SK-N-SH (cell line): ENCODE results near the gene RADIL. TPM values are rescaled to one million over a fixed set of nuclear protein-coding genes. Genes with fewer than 3 reads are reported as not detected.

Experiments
- CTCF ChIA-PET: fragments of 300-600, 350-600 bp; formaldehyde crosslinking; extraction: SDS; loops from one replicate; lab custom pipeline; 2021; lab: Yijun Ruan, JAX
- POLR2A ChIA-PET: fragments of 350-600 bp; sonication (Branson Sonifier 250); formaldehyde crosslinking; extraction: SDS; loops from one replicate; lab custom pipeline; 2020; ENCODE audit warnings: antibody characterized with exemption, inconsistent platforms; lab: Yijun Ruan, JAX
- DNase-seq: peaks from one replicate; pipeline ENCODE4 v3.0.0; 2012
- H2AFZ ChIP-seq: fragments of 200-600 bp; sonication (generic); 2 replicates; pipeline ENCODE4 v1.8.1; 2016; ENCODE audit warnings: antibody characterized with exemption, mild to moderate bottlenecking, low read depth
- H3F3A ChIP-seq: fragments of 200-600 bp; sonication (generic); replicated peaks from 2 replicates; pipeline ENCODE3; 2016; ENCODE audit warnings: antibody characterized with exemption, mild to moderate bottlenecking; ENCODE audit not compliant: insufficient read depth
- H3K27ac ChIP-seq, 2 experiments: fragments of 200-500 bp in 1 of 2; fragments of 200-600 bp in 1 of 2; sonication (Bioruptor generic) in 1 of 2; sonication (generic), shearing (Covaris generic) in 1 of 2; 2 replicates each; pipeline versions ENCODE4 v1.5.1 to v1.6.1; 2014 to 2016; ENCODE audit warnings: low read depth in 2 of 2, inconsistent platforms in 1 of 2, low read length in 1 of 2, mild to moderate bottlenecking in 1 of 2, mixed read lengths in 1 of 2
- H3K27me3 ChIP-seq: fragments of 200-600 bp; sonication (generic), shearing (Covaris generic); 2 replicates; pipeline ENCODE4 v1.6.1; 2016; ENCODE audit warnings: mixed run types; ENCODE audit not compliant: insufficient read depth
- H3K36me3 ChIP-seq, 2 experiments: fragments of 200-500 bp in 1 of 2; fragments of 200-600 bp in 1 of 2; sonication (Bioruptor generic) in 1 of 2; sonication (generic) in 1 of 2; replicated peaks in 1 of 2; 2 replicates each; pipeline versions ENCODE3 to v1.5.1; 2014 to 2016; ENCODE audit warnings: low read length in 1 of 2, mild to moderate bottlenecking in 1 of 2; ENCODE audit not compliant: insufficient read depth in 2 of 2, control insufficient read depth in 1 of 2
- H3K4me1 ChIP-seq, 2 experiments: fragments of 200-500 bp in 1 of 2; fragments of 200-600 bp in 1 of 2; sonication (Bioruptor generic) in 1 of 2; sonication (generic), shearing (Covaris generic) in 1 of 2; 2 replicates each; pipeline versions ENCODE4 v1.5.1 to v1.6.1; 2014 to 2016; ENCODE audit warnings: low read depth in 1 of 2, low read length in 1 of 2, mixed run types in 1 of 2; ENCODE audit not compliant: insufficient read depth in 2 of 2, control insufficient read depth in 1 of 2
- H3K4me2 ChIP-seq: fragments of 200-600 bp; sonication (generic), shearing (Covaris generic); 2 replicates; pipeline ENCODE4 v1.6.1; 2017; ENCODE audit warnings: mixed run types
- H3K4me3 ChIP-seq, 2 experiments: fragments of 200-500 bp in 1 of 2; fragments of 200-600 bp in 1 of 2; sonication (Bioruptor generic) in 1 of 2; sonication (generic), shearing (Covaris generic) in 1 of 2; 2 replicates each; pipeline versions ENCODE4 v1.5.1 to v1.8.1; 2014 to 2016; ENCODE audit warnings: low read depth in 2 of 2, inconsistent platforms in 1 of 2, low read length in 1 of 2, mild to moderate bottlenecking in 1 of 2, mixed read lengths in 1 of 2, moderate library complexity in 1 of 2
- H3K79me2 ChIP-seq: fragments of 200-600 bp; sonication (generic); 2 replicates; pipeline ENCODE4 v1.8.1; 2017; ENCODE audit warnings: mild to moderate bottlenecking; ENCODE audit not compliant: insufficient read depth
- H3K9ac ChIP-seq: fragments of 200-600 bp; sonication (generic); 2 replicates; pipeline ENCODE4 v1.6.1; 2017; ENCODE audit warnings: mixed run types
- H3K9me2 ChIP-seq: fragments of 200-600 bp; sonication (generic); 2 replicates; pipeline ENCODE4 v1.6.1; 2017; ENCODE audit warnings: mixed run types
- H3K9me3 ChIP-seq: fragments of 200-600 bp; sonication (generic); 2 replicates; pipeline ENCODE4 v1.6.1; 2017; ENCODE audit warnings: mixed run types, mild to moderate bottlenecking, moderate library complexity
- H4K20me1 ChIP-seq: fragments of 200-600 bp; sonication (generic); 2 replicates; pipeline ENCODE4 v1.6.1; 2017; ENCODE audit warnings: mild to moderate bottlenecking, mixed run types; ENCODE audit not compliant: insufficient read depth
- CHD2 ChIP-seq: fragments of 150-350 bp; IDR thresholded peaks from 2 replicates; pipeline ENCODE4 v1.6.1; 2018; ENCODE audit warnings: low read length; ENCODE audit not compliant: partially characterized antibody
- ELF1 ChIP-seq: IDR thresholded peaks from 2 replicates; pipeline ENCODE4 v1.4.0; 2012
- EZH2phosphoT487 ChIP-seq: fragments of 200-600 bp; sonication (generic); IDR thresholded peaks from 2 replicates; pipeline ENCODE4 v1.6.1; 2017; ENCODE audit warnings: low read depth, mixed run types, mild to moderate bottlenecking, antibody characterized with exemption, moderate library complexity, borderline replicate concordance
- FOSL2 ChIP-seq: IDR thresholded peaks from 2 replicates; pipeline ENCODE4 v1.4.0; 2012; ENCODE audit warnings: low read depth, mild to moderate bottlenecking, moderate library complexity, borderline replicate concordance
- FOXM1 ChIP-seq: IDR thresholded peaks from 2 replicates; pipeline ENCODE4 v1.4.0; 2012; ENCODE audit warnings: low read depth, mild to moderate bottlenecking
- GABPA ChIP-seq: IDR thresholded peaks from 2 replicates; pipeline ENCODE4 v1.4.0; 2012; ENCODE audit warnings: low read depth, mild to moderate bottlenecking
- NRF1 ChIP-seq: IDR thresholded peaks from 2 replicates; pipeline ENCODE4 v1.6.1; 2012; ENCODE audit warnings: low read depth, mild to moderate bottlenecking, low read length
- POLR2AphosphoS5 ChIP-seq: IDR thresholded peaks from 2 replicates; pipeline ENCODE4 v1.6.1; 2012; ENCODE audit warnings: low read depth, low read length
- RAD21 ChIP-seq: IDR thresholded peaks from 2 replicates; pipeline ENCODE4 v1.6.1; 2012; ENCODE audit warnings: mild to moderate bottlenecking, low read length
- RFX5 ChIP-seq: IDR thresholded peaks from 2 replicates; pipeline ENCODE4 v1.6.1; 2012; ENCODE audit warnings: mild to moderate bottlenecking, improper control_type of control experiment, low read length
- RXRA ChIP-seq: IDR thresholded peaks from 2 replicates; pipeline ENCODE4 v1.4.0; 2012; ENCODE audit warnings: low read depth, mild to moderate bottlenecking, borderline replicate concordance
- SMC3 ChIP-seq: IDR thresholded peaks from 2 replicates; pipeline ENCODE4 v1.6.1; 2012; ENCODE audit warnings: low read depth, low read length, improper control_type of control experiment
- TAF1 ChIP-seq: IDR thresholded peaks from 2 replicates; pipeline ENCODE4 v1.6.1; 2012; ENCODE audit warnings: low read depth, mild to moderate bottlenecking, low read length, moderate library complexity, borderline replicate concordance
- TCF12 ChIP-seq: IDR thresholded peaks from 2 replicates; pipeline ENCODE4 v1.4.0; 2012
- YY1 ChIP-seq: IDR thresholded peaks from 2 replicates; pipeline ENCODE4 v1.4.0; 2012; ENCODE audit warnings: low read depth, mild to moderate bottlenecking
- WGBS: methylation state at CpG from one replicate; pipeline ENCODE4 v1.1.6; 2017; ENCODE audit warnings: low lambda C conversion rate; 5-methylcytosine and 5-hydroxymethylcytosine counted together
- polyA plus RNA-seq, 3 experiments: library from polyadenylated mRNA; depleted of rRNA; stranded (reverse); fragments of >200 nt; gene quantifications; 2 replicates each; pipeline ENCODE4 v1.2.3, GENCODE V29; 2012
- TF ChIP-seq, protein P1 (sequence below): fragments of 150-350 bp; IDR thresholded peaks from 2 replicates; pipeline ENCODE4 v1.6.1; 2017; ENCODE audit warnings: antibody characterized with exemption, low read length, low read depth, borderline replicate concordance
- TF ChIP-seq, protein P2 (sequence below): IDR thresholded peaks from 2 replicates; pipeline ENCODE4 v1.6.1; 2012; ENCODE audit warnings: mild to moderate bottlenecking, low read depth, low read length, moderate library complexity

Gene RADIL
- polyA plus RNA-seq, 1 of the 3 experiments (the other 2 are of a cell fraction): 4.3 TPM

DNA sequence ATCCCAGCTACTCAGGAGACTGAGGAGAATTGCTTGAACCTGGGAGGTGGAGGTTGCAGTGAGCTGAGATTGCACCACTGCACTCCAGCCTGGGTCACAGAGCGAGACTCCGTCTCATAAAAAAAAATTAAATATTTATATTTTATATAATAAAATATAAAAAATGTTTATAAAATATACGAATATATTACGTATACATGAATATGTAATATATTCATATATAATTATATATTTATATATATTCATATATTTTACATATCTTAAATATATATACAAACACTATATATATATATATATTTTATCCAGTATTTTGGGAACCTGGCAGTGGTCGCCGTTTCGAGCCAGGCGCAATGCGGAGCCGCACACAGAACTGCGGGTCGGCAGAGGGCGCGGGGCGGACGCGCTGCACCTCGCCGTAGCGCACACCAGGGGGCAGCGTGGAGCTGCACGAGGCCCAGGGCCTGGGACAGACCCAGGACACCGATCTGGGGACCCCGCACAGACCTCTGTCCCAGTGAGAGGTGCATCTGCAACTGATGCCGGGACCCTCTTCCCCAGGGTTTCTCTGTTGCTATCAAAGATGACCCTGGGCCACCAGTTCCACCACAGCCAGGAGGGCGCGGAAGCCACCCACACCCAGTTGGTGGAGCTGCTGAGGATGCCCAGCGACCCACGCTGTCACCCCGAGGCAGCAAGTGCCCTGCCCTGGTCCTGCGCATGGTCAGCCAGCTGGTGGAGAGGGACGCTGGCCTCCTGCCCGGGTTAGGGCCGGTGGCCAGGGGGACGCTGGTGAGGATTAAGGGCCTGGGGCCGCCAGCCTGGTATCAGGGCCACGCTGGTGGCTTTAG is 85.4 kb downstream of the RADIL start (continued):
- TF ChIP-seq NRF1 (peak; percentile 48; the same call in 1 of the 2 replicates), EZH2phosphoT487 (no peak), GABPA (no peak), POLR2AphosphoS5 (no peak), ELF1 (no peak), FOXM1 (no peak), RAD21 (peak; percentile 69), TCF12 (no peak), SMC3 (peak; percentile 83), TAF1 (no peak), RFX5 (no peak)
- TF ChIP-seq, protein P1, sequence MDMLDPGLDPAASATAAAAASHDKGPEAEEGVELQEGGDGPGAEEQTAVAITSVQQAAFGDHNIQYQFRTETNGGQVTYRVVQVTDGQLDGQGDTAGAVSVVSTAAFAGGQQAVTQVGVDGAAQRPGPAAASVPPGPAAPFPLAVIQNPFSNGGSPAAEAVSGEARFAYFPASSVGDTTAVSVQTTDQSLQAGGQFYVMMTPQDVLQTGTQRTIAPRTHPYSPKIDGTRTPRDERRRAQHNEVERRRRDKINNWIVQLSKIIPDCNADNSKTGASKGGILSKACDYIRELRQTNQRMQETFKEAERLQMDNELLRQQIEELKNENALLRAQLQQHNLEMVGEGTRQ: no peak
- TF ChIP-seq, protein P2, sequence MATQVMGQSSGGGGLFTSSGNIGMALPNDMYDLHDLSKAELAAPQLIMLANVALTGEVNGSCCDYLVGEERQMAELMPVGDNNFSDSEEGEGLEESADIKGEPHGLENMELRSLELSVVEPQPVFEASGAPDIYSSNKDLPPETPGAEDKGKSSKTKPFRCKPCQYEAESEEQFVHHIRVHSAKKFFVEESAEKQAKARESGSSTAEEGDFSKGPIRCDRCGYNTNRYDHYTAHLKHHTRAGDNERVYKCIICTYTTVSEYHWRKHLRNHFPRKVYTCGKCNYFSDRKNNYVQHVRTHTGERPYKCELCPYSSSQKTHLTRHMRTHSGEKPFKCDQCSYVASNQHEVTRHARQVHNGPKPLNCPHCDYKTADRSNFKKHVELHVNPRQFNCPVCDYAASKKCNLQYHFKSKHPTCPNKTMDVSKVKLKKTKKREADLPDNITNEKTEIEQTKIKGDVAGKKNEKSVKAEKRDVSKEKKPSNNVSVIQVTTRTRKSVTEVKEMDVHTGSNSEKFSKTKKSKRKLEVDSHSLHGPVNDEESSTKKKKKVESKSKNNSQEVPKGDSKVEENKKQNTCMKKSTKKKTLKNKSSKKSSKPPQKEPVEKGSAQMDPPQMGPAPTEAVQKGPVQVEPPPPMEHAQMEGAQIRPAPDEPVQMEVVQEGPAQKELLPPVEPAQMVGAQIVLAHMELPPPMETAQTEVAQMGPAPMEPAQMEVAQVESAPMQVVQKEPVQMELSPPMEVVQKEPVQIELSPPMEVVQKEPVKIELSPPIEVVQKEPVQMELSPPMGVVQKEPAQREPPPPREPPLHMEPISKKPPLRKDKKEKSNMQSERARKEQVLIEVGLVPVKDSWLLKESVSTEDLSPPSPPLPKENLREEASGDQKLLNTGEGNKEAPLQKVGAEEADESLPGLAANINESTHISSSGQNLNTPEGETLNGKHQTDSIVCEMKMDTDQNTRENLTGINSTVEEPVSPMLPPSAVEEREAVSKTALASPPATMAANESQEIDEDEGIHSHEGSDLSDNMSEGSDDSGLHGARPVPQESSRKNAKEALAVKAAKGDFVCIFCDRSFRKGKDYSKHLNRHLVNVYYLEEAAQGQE: no peak

DNA sequence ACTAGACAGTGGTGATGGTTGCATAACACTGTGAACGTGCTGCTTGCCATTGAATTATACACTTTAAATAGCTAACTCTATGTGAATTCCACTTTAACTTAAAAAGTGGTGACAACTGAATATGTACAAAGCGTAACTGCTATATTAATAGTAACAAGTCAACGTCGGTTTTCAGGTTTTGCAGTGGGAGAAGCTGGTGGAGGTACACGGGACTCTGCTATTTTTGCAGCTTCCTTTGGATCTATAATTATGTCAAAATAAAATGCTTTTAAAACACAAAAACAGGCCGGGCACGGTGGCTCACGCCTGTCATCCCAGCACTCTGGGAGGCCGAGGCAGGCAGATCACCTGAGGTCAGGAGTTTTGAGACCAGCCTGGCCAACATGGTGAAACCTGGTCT is 87.1 kb downstream of the RADIL start:
- TF ChIP-seq EZH2phosphoT487 (no peak), CHD2 (no peak), FOSL2 (no peak), YY1 (no peak), SMC3 (no peak), RXRA (no peak), GABPA (no peak)
- TF ChIP-seq, protein P2: no peak
- no peak overlapping the region for H3K27ac ChIP-seq
- POLR2A ChIA-PET: interaction anchor here (0.6 kb wide), 1 partner anchor 35 kb away, joined by 3 read pairs; no protein-coding TSS in a partner anchor
- no peaks in the 10 kb centered on the region for H3K27me3 ChIP-seq
- H3F3A ChIP-seq: no peaks in the 10 kb centered on the region
- H4K20me1 ChIP-seq: no peaks in the 10 kb centered on the region
- H3K4me1 ChIP-seq: peaks cover 0 to 9% of the 10 kb centered on the region in 2 experiments; a peak in 1 of 4 replicates
- H3K36me3 ChIP-seq: peaks cover 9 to 14% of the 10 kb centered on the region in 2 experiments
- H2AFZ ChIP-seq: no peak overlapping the region
- H3K4me3 ChIP-seq: no peak overlapping the region
- WGBS: 94% methylated on average over 9 of the region's 9 CpGs
- H3K79me2 ChIP-seq: no peaks in the 10 kb centered on the region
- H3K9me2 ChIP-seq: no peaks in the 10 kb centered on the region
- CTCF ChIA-PET: interaction anchor here (0.6 to 6.1 kb wide), 9 partner anchors 9 to 289 kb away, joined by 3 to 98 read pairs (median 14); partner anchors contain the start of genes AP5Z1 and RADIL
- H3K4me2 ChIP-seq: no peak overlapping the region
- no peaks in the 10 kb centered on the region for H3K9me3 ChIP-seq
- H3K9ac ChIP-seq: no peak overlapping the region
- DNase-seq: no peak
